OCI-LY3 (cell line): ENCODE data around the gene ATL1.

ENCODE experiments used
- CTCF ChIP-seq: fragments of 200-600, 300-600 bp; sonication (generic); IDR thresholded peaks from 2 replicates; pipeline ENCODE4 v1.5.1; 2014; ENCODE audit warnings: antibody characterized with exemption, low read length, low read depth
- EZH2phosphoT487 ChIP-seq: fragments of 200-600 bp; shearing (Covaris generic); IDR thresholded peaks from 2 replicates; pipeline ENCODE4 v1.6.1; 2018; ENCODE audit warnings: antibody characterized with exemption, mixed run types, low read depth

GRCh38 chr14:50657753-50658152, 97.8 kb downstream of the ATL1 start:
- TF ChIP-seq CTCF (no peak), EZH2phosphoT487 (no peak)
